Activated B cell treated with CpG ODN at 0.5 μM for 24 hours (primary cell): ENCODE results near the gene SLC5A2. TPM values are rescaled to one million over a fixed set of nuclear protein-coding genes. Genes with fewer than 3 reads are reported as not detected.

ENCODE experiments used
- total RNA-seq: library from RNA; stranded (reverse); gene quantifications from 2 replicates; pipeline ENCODE4 v1.2.3, GENCODE V29; 2022

Gene SLC5A2
- total RNA-seq, 1 donor from 2014 or later = not detected

Other genes starting within 250 kb of the SLC5A2 start
- gene ITGAM, start 223.1 kb upstream of the SLC5A2 start, total RNA-seq = 40.6 and 44.6 TPM in 2 replicates
- 81.9 and 100 TPM in 2 replicates for gene ITGAX, start 127.9 kb upstream of the SLC5A2 start, total RNA-seq
- gene ITGAD, start 89.8 kb upstream of the SLC5A2 start, total RNA-seq = 0.05 and 0.07 TPM in 2 replicates
- gene COX6A2, start 54.8 kb upstream of the SLC5A2 start, total RNA-seq = not detected in 2 replicates
- gene ZNF843, start 40.3 kb upstream of the SLC5A2 start, total RNA-seq = 0.10 and 0.11 TPM in 2 replicates
- gene ARMC5, start 23.6 kb upstream of the SLC5A2 start, total RNA-seq = 10.9 TPM in 2 replicates
- 1.4 and 2.6 TPM in 2 replicates for gene TGFB1I1, start 11.0 kb upstream of the SLC5A2 start, total RNA-seq
- gene RUSF1, start 25.3 kb downstream of the SLC5A2 start, total RNA-seq = 58.6 and 59.7 TPM in 2 replicates
- gene AHSP, start 44.8 kb downstream of the SLC5A2 start, total RNA-seq = not detected in 2 replicates